Trophoblast cell (in vitro differentiated cells and primary cell): Measurements from ENCODE around the gene MYO1D.

Source experiments
- DNase-seq, 2 donors: peaks; one replicate each; pipeline ENCODE4 v3.0.0-alpha.2; 2016
- H2AFZ ChIP-seq: 2 replicates; pipeline ENCODE4 v1.6.1; 2013; ENCODE audit warnings: low read length, moderate library complexity, mild to moderate bottlenecking; ENCODE audit not compliant: insufficient read depth, poor library complexity
- H2AK5ac ChIP-seq: 2 replicates; pipeline ENCODE4 v1.6.1; 2013; ENCODE audit warnings: mild to moderate bottlenecking, low read length
- H2BK120ac ChIP-seq: 2 replicates; pipeline ENCODE4 v1.6.1; 2013; ENCODE audit warnings: low read length, mild to moderate bottlenecking, moderate library complexity; ENCODE audit not compliant: insufficient read depth, poor library complexity
- H2BK12ac ChIP-seq: 2 replicates; pipeline ENCODE4 v1.6.1; 2013; ENCODE audit warnings: mild to moderate bottlenecking, low read length, moderate library complexity
- H2BK5ac ChIP-seq: 2 replicates; pipeline ENCODE4 v1.6.1; 2013; ENCODE audit warnings: low read length, low read depth, moderate library complexity, mild to moderate bottlenecking; ENCODE audit not compliant: poor library complexity
- H3K14ac ChIP-seq: 2 replicates; pipeline ENCODE4 v1.6.1; 2013; ENCODE audit warnings: mild to moderate bottlenecking, low read length
- H3K18ac ChIP-seq: 2 replicates; pipeline ENCODE4 v1.6.1; 2013; ENCODE audit warnings: mild to moderate bottlenecking, low read length
- H3K23ac ChIP-seq: 2 replicates; pipeline ENCODE4 v1.6.1; 2013; ENCODE audit warnings: low read length
- H3K27ac ChIP-seq: 2 replicates; pipeline ENCODE4 v1.5.1; 2013; ENCODE audit warnings: low read depth, mild to moderate bottlenecking, inconsistent platforms, low read length, moderate library complexity
- H3K27me3 ChIP-seq: 2 replicates; pipeline ENCODE4 v1.6.1; 2013; ENCODE audit warnings: inconsistent platforms, mild to moderate bottlenecking, low read length, moderate library complexity; ENCODE audit not compliant: insufficient read depth
- H3K36me3 ChIP-seq, 2 experiments: 1 replicate in 1 of 2; 2 replicates in 1 of 2; pipeline ENCODE4 v1.6.1; 2013; ENCODE audit warnings: low read length in 2 of 2, mild to moderate bottlenecking in 2 of 2, moderate library complexity in 1 of 2; ENCODE audit not compliant: insufficient read depth in 2 of 2, control insufficient read depth in 1 of 2
- H3K4ac ChIP-seq: 2 replicates; pipeline ENCODE4 v1.6.1; 2013; ENCODE audit warnings: low read depth, mild to moderate bottlenecking, low read length, moderate library complexity
- H3K4me1 ChIP-seq, 2 experiments: 1 replicate in 1 of 2; 2 replicates in 1 of 2; pipeline ENCODE4 v1.6.1; 2013; ENCODE audit warnings: low read length in 2 of 2, mild to moderate bottlenecking in 2 of 2, moderate library complexity in 1 of 2; ENCODE audit not compliant: insufficient read depth in 2 of 2, control insufficient read depth in 1 of 2
- H3K4me2 ChIP-seq: 2 replicates; pipeline ENCODE4 v1.6.1; 2013; ENCODE audit warnings: inconsistent platforms, mild to moderate bottlenecking, low read length, moderate library complexity
- H3K4me3 ChIP-seq: 2 replicates; pipeline ENCODE4 v1.5.1; 2013; ENCODE audit warnings: mild to moderate bottlenecking, low read depth, low read length, inconsistent platforms
- H3K79me1 ChIP-seq: one replicate; pipeline ENCODE4 v1.6.1; 2013; ENCODE audit warnings: low read length
- H3K79me2 ChIP-seq: 2 replicates; pipeline ENCODE4 v1.6.1; 2013; ENCODE audit warnings: low read length, mild to moderate bottlenecking; ENCODE audit not compliant: control insufficient read depth, insufficient read depth, poor library complexity
- H3K9ac ChIP-seq: 2 replicates; pipeline ENCODE4 v1.6.1; 2013; ENCODE audit warnings: mild to moderate bottlenecking, low read length
- H3K9me3 ChIP-seq: 2 replicates; pipeline ENCODE4 v1.6.1; 2013; ENCODE audit warnings: low read depth, mild to moderate bottlenecking, control low read depth, inconsistent platforms, low read length; ENCODE audit not compliant: insufficient read depth
- H4K12ac ChIP-seq: 2 replicates; pipeline ENCODE4 v1.6.1; 2013; ENCODE audit warnings: low read depth, mild to moderate bottlenecking, low read length, moderate library complexity
- H4K8ac ChIP-seq: 2 replicates; pipeline ENCODE4 v1.6.1; 2013; ENCODE audit warnings: low read depth, mild to moderate bottlenecking, low read length, moderate library complexity
- H4K91ac ChIP-seq: one replicate; pipeline ENCODE4 v1.6.1; 2013; ENCODE audit warnings: low read depth, mild to moderate bottlenecking, low read length, moderate library complexity
- WGBS: extraction: QIAGEN DNeasy Blood & Tissue Kit; methylation state at CpG from one replicate; pipeline ENCODE4 v1.1.7; 2013; ENCODE audit warnings: missing lambda C conversion rate; ENCODE audit not compliant: insufficient read length, insufficient coverage; ENCODE audit errors: extremely low coverage; 5-methylcytosine and 5-hydroxymethylcytosine counted together

Gene MYO1D

DNA sequence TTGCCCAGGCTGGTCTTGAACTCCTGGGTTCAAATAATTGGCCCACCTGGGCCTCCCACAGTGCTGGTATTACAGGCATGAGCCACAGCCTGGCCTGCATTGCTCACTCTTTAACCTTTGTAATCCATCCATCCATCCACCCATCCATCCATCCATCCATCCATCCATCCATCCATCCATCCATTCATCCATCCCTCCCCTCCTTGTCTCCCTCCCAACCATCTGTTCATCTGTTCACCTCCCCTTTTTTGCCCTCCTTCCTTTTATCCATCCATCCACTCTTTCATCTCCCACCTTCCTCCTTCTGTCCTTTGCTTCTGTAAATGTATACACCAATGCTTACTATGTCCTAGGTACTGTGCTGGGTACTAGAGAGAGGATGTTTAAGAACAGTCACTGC, 324.6 kb downstream of the MYO1D start:
- no peak overlapping the region for H4K8ac ChIP-seq
- H2BK12ac ChIP-seq = no peak overlapping the region
- no peak overlapping the region for H3K4ac ChIP-seq
- no peak overlapping the region for H3K9ac ChIP-seq
- H3K79me2 ChIP-seq = no peaks in the 10 kb centered on the region
- no peaks in the 10 kb centered on the region for H3K27me3 ChIP-seq
- no peak overlapping the region for H3K27ac ChIP-seq
- H3K79me1 ChIP-seq = no peaks in the 10 kb centered on the region
- H3K4me2 ChIP-seq = no peak overlapping the region
- H2BK120ac ChIP-seq = no peak overlapping the region
- no peak overlapping the region for H3K14ac ChIP-seq
- no peaks in the 10 kb centered on the region for H3K36me3 ChIP-seq
- H4K91ac ChIP-seq = no peak overlapping the region
- no peaks in the 10 kb centered on the region for H3K9me3 ChIP-seq
- no peak overlapping the region for H2AK5ac ChIP-seq
- H2BK5ac ChIP-seq = no peak overlapping the region
- H2AFZ ChIP-seq = no peak overlapping the region
- DNase-seq = no peak
- H4K12ac ChIP-seq = no peak overlapping the region
- H3K23ac ChIP-seq = no peak overlapping the region
- H3K18ac ChIP-seq = no peak overlapping the region
- no peak overlapping the region for H3K4me3 ChIP-seq
- peaks cover 0 to 3% of the 10 kb centered on the region in 2 experiments for H3K4me1 ChIP-seq

- no peak overlapping the region for H2AK5ac ChIP-seq
- WGBS = no CpG with 5 or more reads among the region's 8 CpGs
- H3K4ac ChIP-seq = no peak overlapping the region
- no peak overlapping the region for H3K18ac ChIP-seq
- no peak overlapping the region for H2BK120ac ChIP-seq
- peak; percentile 11 to 54 for DNase-seq
- no peak overlapping the region for H4K8ac ChIP-seq
- H3K79me2 ChIP-seq = no peaks in the 10 kb centered on the region
- H2BK5ac ChIP-seq = no peak overlapping the region
- H3K23ac ChIP-seq = no peak overlapping the region
- no peaks in the 10 kb centered on the region for H3K79me1 ChIP-seq
- peak overlapping the region; percentile 10 for H4K91ac ChIP-seq
- peak overlapping the region; percentile 37 for H3K27ac ChIP-seq
- peaks cover 0 to 3% of the 10 kb centered on the region in 2 experiments for H3K4me1 ChIP-seq
- H2AFZ ChIP-seq = no peak overlapping the region
- H3K4me3 ChIP-seq = no peak overlapping the region
- H4K12ac ChIP-seq = no peak overlapping the region
- H3K4me2 ChIP-seq = no peak overlapping the region
- H3K27me3 ChIP-seq = no peaks in the 10 kb centered on the region
- H3K9ac ChIP-seq = no peak overlapping the region
- no peak overlapping the region for H3K14ac ChIP-seq
- H2BK12ac ChIP-seq = no peak overlapping the region
- no peaks in the 10 kb centered on the region for H3K9me3 ChIP-seq
- H3K36me3 ChIP-seq = no peaks in the 10 kb centered on the region
These were observed 325.6 kb downstream of the MYO1D start for GRCh38 chr17:32551186-32551955.

- H3K79me2 ChIP-seq = no peaks in the 10 kb centered on the region
- no peak for DNase-seq
- H3K4me3 ChIP-seq = no peak overlapping the region
- H4K12ac ChIP-seq = no peak overlapping the region
- H3K23ac ChIP-seq = no peak overlapping the region
- H3K4ac ChIP-seq = no peak overlapping the region
- no peak overlapping the region for H3K4me2 ChIP-seq
- no peak overlapping the region for H2BK120ac ChIP-seq
- no peak overlapping the region for H3K27ac ChIP-seq
- no CpG with 5 or more reads among the region's 3 CpGs for WGBS
- H2AK5ac ChIP-seq = no peak overlapping the region
- H3K4me1 ChIP-seq = peaks cover 0 to 3% of the 10 kb centered on the region in 2 experiments
- no peaks in the 10 kb centered on the region for H3K36me3 ChIP-seq
- H2AFZ ChIP-seq = no peak overlapping the region
- no peak overlapping the region for H2BK5ac ChIP-seq
- H2BK12ac ChIP-seq = no peak overlapping the region
- H4K91ac ChIP-seq = no peak overlapping the region
- no peak overlapping the region for H3K9ac ChIP-seq
- no peaks in the 10 kb centered on the region for H3K9me3 ChIP-seq
- H3K27me3 ChIP-seq = no peaks in the 10 kb centered on the region
- no peak overlapping the region for H3K14ac ChIP-seq
- H4K8ac ChIP-seq = no peak overlapping the region
- no peaks in the 10 kb centered on the region for H3K79me1 ChIP-seq
- no peak overlapping the region for H3K18ac ChIP-seq
These were observed 327.4 kb downstream of the MYO1D start for GRCh38 chr17:32549559-32549958.

GRCh38 chr17:32546031-32546444, 330.9 kb downstream of the MYO1D start:
- no peak overlapping the region for H2BK120ac ChIP-seq
- H3K27me3 ChIP-seq = no peaks in the 10 kb centered on the region
- no peak overlapping the region for H3K9ac ChIP-seq
- H2AFZ ChIP-seq = no peak overlapping the region
- H2BK5ac ChIP-seq = no peak overlapping the region
- H3K79me2 ChIP-seq = no peaks in the 10 kb centered on the region
- no peak overlapping the region for H3K4me3 ChIP-seq
- H2AK5ac ChIP-seq = no peak overlapping the region
- H3K18ac ChIP-seq = no peak overlapping the region
- H4K91ac ChIP-seq = no peak overlapping the region
- no peak for DNase-seq
- no peaks in the 10 kb centered on the region for H3K9me3 ChIP-seq
- H3K4me2 ChIP-seq = no peak overlapping the region
- H3K79me1 ChIP-seq = no peaks in the 10 kb centered on the region
- no peak overlapping the region for H3K4ac ChIP-seq
- H3K23ac ChIP-seq = no peak overlapping the region
- no peaks in the 10 kb centered on the region for H3K4me1 ChIP-seq
- no peak overlapping the region for H3K14ac ChIP-seq
- no peak overlapping the region for H4K8ac ChIP-seq
- no peak overlapping the region for H4K12ac ChIP-seq
- WGBS = no CpG with 5 or more reads among the region's 8 CpGs
- H3K27ac ChIP-seq = no peak overlapping the region
- H2BK12ac ChIP-seq = no peak overlapping the region
- no peaks in the 10 kb centered on the region for H3K36me3 ChIP-seq
